Stimulated activated CD8-positive, alpha-beta memory T cell treated with anti-CD3 and anti-CD28 coated beads, Interleukin-4, amount 100 ng/mL, for 24 hours (primary cell): ENCODE results near the gene TMEM243.
"Not testable (repeated sequence)": the region's sequence is repeated elsewhere in the genome, so short reads cannot be mapped to it uniquely, and the experiment has no call there.

Experiments
- DNase-seq: peaks from one replicate; pipeline ENCODE4 v3.0.0-alpha.2; 2020; ENCODE audit warnings: low read depth

Gene TMEM243

DNA sequence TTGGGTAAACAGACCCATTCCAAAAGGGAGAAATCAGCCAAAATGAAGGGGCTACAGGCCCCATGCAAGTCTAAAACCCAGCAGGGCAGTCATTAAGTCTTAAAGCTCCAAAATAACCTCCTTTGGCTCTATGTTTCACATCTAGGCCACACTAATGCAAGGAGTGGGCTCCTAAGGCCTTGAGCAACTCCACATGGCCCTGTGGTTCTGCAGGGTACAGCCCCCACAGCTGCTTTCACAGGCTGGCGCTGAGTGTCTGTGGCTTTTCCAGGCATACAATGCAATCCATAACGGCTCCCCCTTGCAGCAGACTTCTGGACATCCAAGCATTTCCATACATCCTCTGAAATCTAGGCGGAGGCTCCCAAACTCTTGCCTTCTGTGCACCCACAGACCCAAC lies 9.0 kb downstream of the TMEM243 start:
- DNase-seq = no peak

- no peak for DNase-seq
Measured at GRCh38 chr7:87209295-87209924, 10.1 kb downstream of the TMEM243 start.

GRCh38 chr7:87206361-87206760 lies 13.2 kb downstream of the TMEM243 start:
- no peak for DNase-seq

- DNase-seq = not testable (repeated sequence)
Measured at GRCh38 chr7:87205701-87206100, 13.8 kb downstream of the TMEM243 start.

- no peak for DNase-seq
Measured at GRCh38 chr7:87204933-87205332, 14.6 kb downstream of the TMEM243 start.

GRCh38 chr7:87203929-87204328 lies 15.6 kb downstream of the TMEM243 start:
- not testable (repeated sequence) for DNase-seq

DNA sequence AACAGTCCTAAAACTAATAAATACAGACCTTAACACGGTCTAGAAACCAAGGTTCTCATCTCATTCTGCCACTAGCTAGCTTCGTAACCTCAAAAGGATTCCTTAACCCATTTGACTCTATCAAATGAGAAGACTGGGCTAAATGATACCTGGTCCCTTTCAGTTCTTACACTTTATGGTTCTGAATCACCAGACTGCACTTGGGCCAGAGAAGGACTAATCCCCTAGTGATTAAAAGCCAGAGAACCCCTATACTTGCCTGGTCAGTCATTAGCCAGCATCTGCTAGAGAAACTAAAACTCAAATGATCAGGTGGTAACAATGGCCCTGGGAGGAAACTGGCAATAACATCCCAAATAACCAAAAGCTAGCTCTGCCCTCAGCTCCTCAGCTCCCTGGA lies 16.8 kb downstream of the TMEM243 start:
- DNase-seq = no peak

DNA sequence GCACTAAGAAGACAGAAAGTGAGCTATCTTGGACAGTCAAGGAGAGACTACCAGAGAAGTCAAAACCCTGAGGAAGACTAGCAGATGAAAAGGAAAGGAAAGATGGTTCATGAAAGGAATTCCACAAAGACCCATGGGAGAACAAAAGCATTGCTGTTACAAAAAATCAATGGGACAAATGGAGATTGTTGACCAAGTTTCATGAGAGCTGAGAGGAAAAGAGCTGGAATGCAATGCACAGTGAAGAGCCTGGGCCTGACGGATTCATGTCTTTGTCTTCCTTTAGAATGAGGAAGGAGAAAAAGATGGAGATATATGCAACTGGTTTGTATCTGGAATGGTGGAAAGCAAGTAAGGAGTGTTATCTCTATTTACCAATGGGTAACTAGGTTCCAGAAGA lies 17.3 kb downstream of the TMEM243 start:
- no peak for DNase-seq

DNA sequence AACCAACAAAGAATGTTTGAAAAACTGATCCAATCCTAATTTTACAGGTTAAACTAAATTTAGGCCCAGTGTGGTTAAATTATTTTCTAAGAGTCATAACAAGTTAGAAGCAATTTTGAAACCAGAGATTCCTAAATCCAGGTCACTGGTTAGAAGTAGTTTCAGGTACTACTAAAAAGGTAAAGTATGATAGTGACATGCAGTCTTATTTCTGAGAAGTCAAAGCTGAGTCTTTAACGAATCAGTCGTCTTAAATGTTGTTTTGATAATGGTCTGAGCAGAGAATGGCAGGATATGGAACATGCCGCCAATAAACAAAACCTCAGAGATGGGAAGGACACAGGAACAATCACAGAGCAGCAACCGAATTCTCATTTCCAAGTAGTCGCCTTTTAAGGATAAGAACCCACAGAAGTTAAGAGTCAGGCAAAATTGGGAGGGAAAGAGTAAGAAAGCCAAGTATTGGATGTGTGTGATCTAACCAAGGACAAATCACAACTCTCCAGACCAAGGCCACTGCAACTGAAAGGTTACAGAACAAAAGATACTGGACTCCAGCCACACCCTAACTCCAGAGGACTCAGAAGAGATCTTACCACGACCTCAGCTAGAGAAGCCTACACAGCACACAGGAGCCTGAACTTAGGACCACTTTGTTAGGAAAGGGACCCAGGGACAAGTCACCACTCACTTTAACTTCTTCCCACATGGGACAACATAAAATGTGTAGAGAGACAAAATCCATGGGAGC lies 19.7 kb downstream of the TMEM243 start:
- DNase-seq = no peak

GRCh38 chr7:87199241-87199640 lies 20.3 kb downstream of the TMEM243 start:
- no peak for DNase-seq

- DNase-seq = no peak
Measured at GRCh38 chr7:87193912-87194311, 25.6 kb downstream of the TMEM243 start.

DNA sequence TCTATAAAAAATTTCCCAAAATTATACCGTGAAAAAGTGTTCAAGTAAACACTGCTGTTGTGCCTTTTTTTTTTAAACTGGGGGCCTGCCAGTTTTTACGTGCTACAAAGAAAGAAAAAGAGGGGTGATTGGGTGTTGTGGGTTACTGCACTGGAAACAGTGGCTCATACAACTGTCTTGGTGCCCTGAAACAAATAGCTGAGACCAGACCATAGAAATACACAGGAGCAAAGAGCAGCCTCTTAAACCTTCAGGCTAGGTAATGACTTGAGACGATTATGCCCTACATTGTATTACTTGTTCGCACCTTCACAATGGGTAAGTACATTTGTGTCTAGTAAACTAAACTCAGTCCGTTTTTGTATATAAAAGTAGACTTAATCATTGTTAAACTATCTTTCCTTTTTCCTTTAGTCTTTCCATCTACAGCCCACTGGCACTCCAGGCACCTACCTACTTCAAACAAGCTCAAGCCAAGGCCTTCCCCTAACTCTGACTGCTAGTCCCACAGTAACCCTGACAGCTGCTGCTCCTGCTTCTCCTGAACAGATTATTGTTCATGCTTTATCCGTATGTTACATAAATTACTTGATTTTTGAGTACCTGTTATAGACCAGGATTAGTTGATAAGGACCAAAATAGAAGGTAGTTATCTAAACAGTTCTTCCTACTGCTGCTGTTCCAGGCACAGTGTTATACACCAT lies 26.6 kb downstream of the TMEM243 start:
- no peak for DNase-seq

DNA sequence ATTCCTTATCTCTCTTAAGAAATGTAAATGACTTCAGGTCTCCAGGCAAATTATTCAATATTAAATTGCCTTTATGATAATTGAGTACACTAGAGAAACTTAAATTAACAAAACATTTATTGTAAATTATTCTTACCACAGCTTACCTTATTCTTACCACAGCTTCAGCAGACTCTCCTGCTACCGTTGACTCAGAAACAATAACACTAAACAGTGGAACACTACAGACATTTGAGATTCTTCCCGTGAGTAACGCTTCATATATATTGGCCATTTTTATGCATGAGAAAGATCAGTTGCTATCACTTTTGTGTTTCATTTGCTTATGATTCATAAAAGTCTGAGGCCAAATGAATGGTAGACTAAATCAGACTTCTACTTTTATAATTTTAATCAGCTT lies 28.7 kb downstream of the TMEM243 start:
- DNase-seq = no peak

GRCh38 chr7:87188930-87189329 lies 30.6 kb downstream of the TMEM243 start:
- DNase-seq = no peak

DNA sequence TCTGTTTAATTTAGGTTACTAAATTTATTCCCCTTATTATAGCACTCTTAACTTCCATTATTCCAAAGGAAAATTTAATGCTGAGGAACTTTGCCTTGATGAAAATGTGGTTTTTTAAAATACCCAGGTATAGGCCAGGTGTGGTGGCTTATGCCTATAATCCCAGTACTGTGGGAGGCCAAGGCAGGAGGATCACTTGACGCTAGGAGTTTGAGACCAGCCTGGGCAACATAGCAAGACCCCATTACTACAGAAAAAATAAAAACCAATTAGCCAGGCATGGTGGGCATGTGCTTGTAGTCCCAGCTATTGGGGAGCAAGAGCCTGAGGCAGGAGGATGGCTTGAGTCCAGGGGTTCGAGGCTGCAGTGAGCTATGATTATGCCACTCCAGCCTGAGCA lies 32.4 kb downstream of the TMEM243 start:
- no peak for DNase-seq

GRCh38 chr7:87179180-87179579 lies 40.4 kb downstream of the TMEM243 start:
- no peak for DNase-seq

DNA sequence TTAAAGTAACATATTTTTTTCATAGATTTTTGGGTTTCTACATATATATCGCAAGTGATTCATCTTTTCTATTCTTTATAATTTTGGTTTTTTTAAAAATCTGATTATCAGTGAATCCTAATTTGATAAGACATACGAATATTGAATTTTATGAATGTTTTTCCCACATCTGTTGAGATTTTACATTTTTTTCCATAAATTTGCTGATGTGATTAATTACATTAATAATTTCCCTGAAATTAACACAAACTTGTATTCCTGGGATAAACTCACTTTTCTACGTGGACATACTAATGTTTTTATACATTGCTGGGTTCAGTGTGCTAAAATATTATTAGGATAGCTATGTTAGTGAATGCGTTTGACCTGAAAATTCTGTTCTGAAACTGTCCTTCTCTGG lies 41.2 kb downstream of the TMEM243 start:
- no peak for DNase-seq

DNA sequence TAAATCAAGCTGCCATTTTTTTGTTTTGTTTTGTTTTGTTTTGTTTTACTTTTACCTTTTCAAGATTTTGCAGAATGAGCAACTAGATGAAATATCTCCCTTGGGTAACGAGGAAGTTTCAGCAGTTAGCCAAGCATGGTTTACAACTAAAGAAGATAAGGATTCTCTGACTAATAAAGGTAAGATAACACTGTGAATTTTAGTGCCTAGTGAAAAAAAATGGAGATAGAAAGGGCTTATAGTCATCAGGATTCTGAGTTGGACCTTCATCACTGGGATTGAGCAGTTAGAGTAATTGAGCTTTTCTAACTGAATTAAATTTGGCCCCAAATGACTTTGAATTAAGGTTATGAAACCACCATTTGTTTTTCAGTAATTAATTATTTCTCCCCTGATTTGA lies 46.1 kb downstream of the TMEM243 start:
- DNase-seq = no peak

DNA sequence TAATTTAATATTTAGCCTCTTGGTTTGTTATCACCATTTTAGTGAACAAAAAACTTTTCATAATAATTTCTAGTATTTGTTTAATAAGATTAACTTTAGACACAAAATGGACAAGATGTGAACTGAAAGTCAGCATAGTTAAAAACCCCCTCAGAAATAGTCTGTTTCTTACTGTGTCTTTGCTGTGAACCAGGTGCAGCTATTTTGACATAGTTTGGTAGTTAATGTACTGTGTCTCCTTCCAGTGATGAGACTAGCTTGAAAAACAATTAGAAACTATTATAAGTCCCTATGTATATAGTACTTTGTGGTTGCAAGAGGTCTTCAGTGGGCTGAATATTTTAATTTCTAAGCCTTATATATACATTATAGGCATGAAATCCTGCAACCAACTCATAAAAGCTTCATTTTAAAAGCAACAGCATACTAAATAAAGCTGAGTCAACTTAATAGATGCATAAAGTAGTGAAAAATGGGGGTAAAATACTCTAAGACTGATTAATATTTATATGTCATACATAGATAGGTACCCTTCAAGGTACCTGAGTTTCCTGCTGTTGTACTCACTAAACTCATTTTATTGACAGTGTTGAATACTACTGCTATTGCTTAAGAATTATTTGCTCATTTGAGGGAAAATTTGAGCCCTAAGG lies 48.1 kb downstream of the TMEM243 start:
- DNase-seq = no peak

DNA sequence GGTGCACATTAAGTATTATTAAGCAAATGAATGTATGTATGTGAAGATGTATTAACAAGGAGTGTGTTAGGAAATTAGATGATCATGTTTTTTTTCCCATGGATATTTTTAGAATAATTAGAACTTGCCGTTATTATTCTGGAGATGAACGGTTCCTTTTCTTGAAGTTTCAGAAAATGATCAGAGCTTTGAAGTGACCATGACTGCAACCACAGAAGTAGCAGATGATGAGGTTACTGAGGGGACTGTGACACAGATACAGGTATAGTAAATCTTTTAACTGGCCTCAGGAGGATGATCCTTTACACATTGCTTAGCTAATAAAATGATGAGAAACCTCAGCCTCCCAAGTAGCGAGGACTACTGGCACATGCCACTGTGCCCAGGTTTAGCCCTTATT lies 48.7 kb downstream of the TMEM243 start:
- no peak for DNase-seq

DNA sequence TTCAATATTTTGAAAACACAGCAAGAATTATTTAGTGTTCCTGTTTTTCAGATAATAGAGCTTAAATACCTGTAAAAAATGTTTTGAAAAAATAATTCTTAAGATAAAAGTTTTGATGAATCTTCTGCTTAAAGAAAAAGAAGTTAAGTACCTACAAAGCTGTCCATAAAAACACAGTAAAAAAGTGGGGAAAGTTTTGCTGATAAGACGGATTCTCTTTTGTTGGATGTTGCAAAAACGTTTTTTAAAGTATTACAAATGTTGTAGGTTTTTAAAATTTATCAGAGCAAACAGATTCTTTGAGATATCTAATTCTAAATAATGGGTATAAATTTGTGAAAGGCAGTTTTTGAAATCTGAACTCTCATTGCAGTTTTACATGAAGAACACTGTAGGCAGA lies 55.1 kb downstream of the TMEM243 start:
- DNase-seq = no peak

DNA sequence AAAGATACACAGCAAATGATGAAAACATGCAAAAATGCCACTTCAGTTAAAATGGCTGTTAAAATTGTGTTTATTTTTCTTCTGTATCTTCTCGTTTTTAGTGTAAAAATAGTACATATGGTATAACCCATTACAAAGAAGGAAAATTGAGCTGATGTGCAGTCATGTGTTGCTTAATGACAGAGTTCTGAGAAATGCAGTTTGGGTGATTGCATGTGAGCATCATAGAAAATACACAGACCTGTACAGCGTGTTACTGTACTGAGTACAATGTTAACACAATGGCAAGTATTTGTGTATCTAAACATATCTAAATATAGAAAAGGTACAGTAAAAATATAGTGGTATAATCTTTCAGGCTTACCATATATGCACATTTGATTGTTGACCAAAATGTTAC lies 60.0 kb downstream of the TMEM243 start:
- DNase-seq = no peak

- DNase-seq = no peak
Measured at GRCh38 chr7:87156709-87157108, 62.8 kb downstream of the TMEM243 start.
